Body of pancreas (tissue), 4 donors: Measurements from ENCODE around the gene ULK1. TPM values are rescaled to one million over a fixed set of nuclear protein-coding genes. Genes with fewer than 3 reads are reported as not detected.
"Not testable (repeated sequence)": the region's sequence is repeated elsewhere in the genome, so short reads cannot be mapped to it uniquely, and the experiment has no call there.

Experiments used
- ATAC-seq: fragments of 150-250 bp; one replicate; pipeline ENCODE4 v1.9.1; 2016
- DNase-seq, 4 donors: peaks; one replicate each; pipeline ENCODE4 v3.0.0-alpha.2; 2019
- H3K27ac ChIP-seq, 4 donors: fragments of 200-600 bp; sonication (generic); 1 replicate in 3 of 4; 2 replicates in 1 of 4; pipeline versions ENCODE4 v1.5.1 to v1.6.1; 2016 to 2019; ENCODE audit warnings: mild to moderate bottlenecking in 1 of 4, mixed read lengths in 1 of 4, moderate library complexity in 1 of 4
- H3K27me3 ChIP-seq, 2 donors: fragments of 200-600 bp; sonication (generic); one replicate each; pipeline ENCODE4 v1.6.0; 2016; ENCODE audit warnings: mild to moderate bottlenecking in 1 of 2
- H3K36me3 ChIP-seq, 2 donors: fragments of 200-600 bp; sonication (generic); replicated peaks in 1 of 2; 2 replicates each; pipeline ENCODE4 v1.5.1; 2016; ENCODE audit warnings: low read depth in 2 of 2; ENCODE audit not compliant: insufficient read depth in 1 of 2
- H3K4me1 ChIP-seq: fragments of 200-600 bp; sonication (generic); one replicate; pipeline ENCODE4 v1.6.0; 2016
- H3K4me3 ChIP-seq, 2 donors: fragments of 200-600 bp; sonication (generic); 1 replicate in 1 of 2; 2 replicates in 1 of 2; pipeline ENCODE4 v1.5.1; 2016 to 2019
- H3K9me3 ChIP-seq, 3 donors: fragments of 200-600 bp; sonication (generic); 1 replicate in 2 of 3; 2 replicates in 1 of 3; pipeline ENCODE4 v1.5.1; 2016
- CTCF ChIP-seq, 7 experiments: fragments of 450-650 bp in 4 of 7; fragments of 200-600 bp in 3 of 7; sonication (generic) in 3 of 7; IDR thresholded peaks; one replicate each; pipeline ENCODE4 v1.5.1; 2016 to 2019; ENCODE audit warnings: antibody characterized with exemption in 7 of 7
- POLR2A ChIP-seq, 3 donors: fragments of 450-650 bp; IDR thresholded peaks; one replicate each; pipeline ENCODE4 v1.6.1; 2016; ENCODE audit warnings: antibody characterized with exemption in 3 of 3, mild to moderate bottlenecking in 2 of 3
- WGBS, 2 donors: methylation state at CpG; one replicate each; pipeline ENCODE4 v1.1.5; 2017; 5-methylcytosine and 5-hydroxymethylcytosine counted together
- intact Hi-C: fragments of 100-400 bp; cut with DNase I; formaldehyde crosslinking; loops from one replicate; pipeline ENCODE4 v1.15.1; 2023
- total RNA-seq, 2 donors: library from RNA; depleted of rRNA; stranded (reverse); fragments of >200 nt; gene quantifications; one replicate each; pipeline ENCODE4 v1.1.0, GENCODE V29; 2016

ULK1 gene
- total RNA-seq, 2 donors from 2014 or later = 29.1 to 59.3 TPM

GRCh38 chr12:131949431-131950181 lies 55.2 kb downstream of the ULK1 start, which contains the start of gene EP400:
EP400 (plus strand) TSS chr12:131949942; CDS start chr12:131960620, 10,678 bp downstream.
- no peaks in the 10 kb centered on the region for H3K27me3 ChIP-seq
- H3K4me3 ChIP-seq = peak within 1 kb of the TSS; percentile 85 to 91
- DNase-seq (peak; percentile 96 to 98 (median 97)), ATAC-seq (peak; percentile 97)
- intact Hi-C loops = no loop called here
- TF ChIP-seq POLR2A (IDR thresholded peaks at IDR 0.05) (peak in 1 of 3 donors; percentile 49), CTCF (IDR thresholded peaks at IDR 0.05) (peak in 5 of 7 experiments; percentile 28 to 94 (median 72))
- WGBS, 2 donors = 2 to 33% methylated on average over 4 to 77 of the region's 97 CpGs
- H3K9me3 ChIP-seq = no peaks in the 10 kb centered on the region
- H3K27ac ChIP-seq = peak within 1 kb of the TSS; percentile 56 to 85 (median 81)
- peaks cover 42% of the 10 kb centered on the region for H3K4me1 ChIP-seq
- H3K36me3 ChIP-seq = peaks cover 0 to 2% of the 10 kb centered on the region in 2 donors

- peak in 2 of 4 donors; percentile 26 to 35 for DNase-seq
- Histone ChIP-seq H3K9me3 (no peaks in the 10 kb centered on the region), H3K4me3 (peak overlapping the region; percentile 85 to 91), H3K27me3 (no peaks in the 10 kb centered on the region), H3K27ac (peak overlapping the region; percentile 42 to 85 (median 81)), H3K4me1 (peaks cover 42% of the 10 kb centered on the region), H3K36me3 (no peaks in the 10 kb centered on the region)
- TF ChIP-seq POLR2A (IDR thresholded peaks at IDR 0.05) = no peak
- TF ChIP-seq CTCF (IDR thresholded peaks at IDR 0.05) = no peak
- WGBS, 2 donors = 0 to 1% methylated on average over 8 to 55 of the region's 79 CpGs
- intact Hi-C loops = no loop called here
- peak; percentile 13 for ATAC-seq
Observed at GRCh38 chr12:131950182-131950913, 55.9 kb downstream of the ULK1 start.

- H3K27me3 ChIP-seq, intact Hi-C loops, H3K36me3 ChIP-seq, ATAC-seq, DNase-seq, H3K9me3 ChIP-seq, H3K27ac ChIP-seq, H3K4me3 ChIP-seq: not testable (repeated sequence)
- H3K4me1 ChIP-seq = peaks cover 54% of the 10 kb centered on the region
- 96 to 97% methylated on average over 9 of the region's 9 CpGs for WGBS, 2 donors
Observed at GRCh38 chr12:131953810-131954209, 59.4 kb downstream of the ULK1 start.

GRCh38 chr12:131954460-131954859 lies 60.0 kb downstream of the ULK1 start:
- H3K4me1 ChIP-seq = peaks cover 55% of the 10 kb centered on the region
- intact Hi-C loops, H3K4me3 ChIP-seq, H3K27ac ChIP-seq, H3K36me3 ChIP-seq, ATAC-seq, DNase-seq, H3K27me3 ChIP-seq, H3K9me3 ChIP-seq: not testable (repeated sequence)
- 91 to 92% methylated on average over 13 of the region's 13 CpGs for WGBS, 2 donors

GRCh38 chr12:131959116-131959515 lies 64.7 kb downstream of the ULK1 start:
- Histone ChIP-seq H3K27ac (no peak overlapping the region), H3K4me3 (no peak overlapping the region), H3K27me3 (no peaks in the 10 kb centered on the region), H3K36me3 (no peaks in the 10 kb centered on the region), H3K9me3 (no peaks in the 10 kb centered on the region), H3K4me1 (peaks cover 33% of the 10 kb centered on the region)
- no peak for ATAC-seq
- 50 to 55% methylated on average over 4 of the region's 4 CpGs for WGBS, 2 donors
- no peak for DNase-seq
- TF ChIP-seq POLR2A (IDR thresholded peaks at IDR 0.05) (no peak), CTCF (IDR thresholded peaks at IDR 0.05) (no peak)
- intact Hi-C loops = no loop called here
